ENCODE results near the gene TRPC4AP.

The TRPC4AP gene

GRCh38 chr20:35012227-35013069, 80.2 kb downstream of the TRPC4AP start:
- Histone ChIP-seq H3K36me3 (ENCODE audit: insufficient read depth) (peaks cover 5% of the 10 kb centered on the region; the same call in 1 of the 2 replicates), H2AFZ (ENCODE audit: low read depth) (no peak overlapping the region), H3K27ac (no peak overlapping the region), H3K27me3 (ENCODE audit: insufficient read depth, low read depth) (no peaks in the 10 kb centered on the region), H3K4me2 (no peak overlapping the region), H3K4me3 (IDR thresholded peaks at IDR 0.05; ENCODE audit: insufficient read depth, low read depth, low read length) (no peak overlapping the region), H4K20me1 (ENCODE audit: insufficient read depth) (no peaks in the 10 kb centered on the region), H3K4me1 (ENCODE audit: low read depth, poor library complexity, severe bottlenecking) (peaks cover 8% of the 10 kb centered on the region), H3K79me2 (ENCODE audit: insufficient read depth, low read depth) (no peaks in the 10 kb centered on the region), H3K9ac (no peak overlapping the region)
- TF ChIP-seq CTCF (conservative IDR thresholded peaks at IDR 0.05; ENCODE audit: low read depth, low read length), result no peak

- Histone ChIP-seq H3K36me3 (ENCODE audit: insufficient read depth) (peaks cover 5% of the 10 kb centered on the region; the same call in 1 of the 2 replicates), H3K79me2 (ENCODE audit: insufficient read depth, low read depth) (no peaks in the 10 kb centered on the region), H3K27me3 (ENCODE audit: insufficient read depth, low read depth) (no peaks in the 10 kb centered on the region), H3K9ac (no peak overlapping the region), H4K20me1 (ENCODE audit: insufficient read depth) (no peaks in the 10 kb centered on the region), H3K4me1 (ENCODE audit: low read depth, poor library complexity, severe bottlenecking) (peaks cover 8% of the 10 kb centered on the region), H3K27ac (no peak overlapping the region), H3K4me2 (no peak overlapping the region), H3K4me3 (IDR thresholded peaks at IDR 0.05; ENCODE audit: insufficient read depth, low read depth, low read length) (no peak overlapping the region), H2AFZ (ENCODE audit: low read depth) (no peak overlapping the region)
- TF ChIP-seq CTCF (conservative IDR thresholded peaks at IDR 0.05; ENCODE audit: low read depth, low read length), result no peak
Observed at GRCh38 chr20:35011589-35012226, 80.9 kb downstream of the TRPC4AP start.

GRCh38 chr20:35010405-35011192, 82.0 kb downstream of the TRPC4AP start:
- Histone ChIP-seq H3K79me2 (ENCODE audit: insufficient read depth, low read depth) (no peaks in the 10 kb centered on the region), H4K20me1 (ENCODE audit: insufficient read depth) (no peaks in the 10 kb centered on the region), H3K4me3 (IDR thresholded peaks at IDR 0.05; ENCODE audit: insufficient read depth, low read depth, low read length) (no peak overlapping the region), H2AFZ (ENCODE audit: low read depth) (no peak overlapping the region), H3K9ac (no peak overlapping the region), H3K27me3 (ENCODE audit: insufficient read depth, low read depth) (no peaks in the 10 kb centered on the region), H3K27ac (no peak overlapping the region), H3K36me3 (ENCODE audit: insufficient read depth) (peaks cover 7% of the 10 kb centered on the region; the same call in 1 of the 2 replicates), H3K4me2 (no peak overlapping the region), H3K4me1 (ENCODE audit: low read depth, poor library complexity, severe bottlenecking) (peaks cover 8% of the 10 kb centered on the region)
- no peak for TF ChIP-seq CTCF (conservative IDR thresholded peaks at IDR 0.05; ENCODE audit: low read depth, low read length)

GRCh38 chr20:35009665-35010328, 82.8 kb downstream of the TRPC4AP start:
- Histone ChIP-seq H3K4me1 (ENCODE audit: low read depth, poor library complexity, severe bottlenecking) (peaks cover 8% of the 10 kb centered on the region), H3K9ac (no peak overlapping the region), H3K27me3 (ENCODE audit: insufficient read depth, low read depth) (no peaks in the 10 kb centered on the region), H3K27ac (no peak overlapping the region), H3K4me3 (IDR thresholded peaks at IDR 0.05; ENCODE audit: insufficient read depth, low read depth, low read length) (no peak overlapping the region), H3K4me2 (no peak overlapping the region), H3K36me3 (ENCODE audit: insufficient read depth) (peaks cover 9% of the 10 kb centered on the region; the same call in 1 of the 2 replicates), H4K20me1 (ENCODE audit: insufficient read depth) (no peaks in the 10 kb centered on the region), H2AFZ (ENCODE audit: low read depth) (no peak overlapping the region), H3K79me2 (ENCODE audit: insufficient read depth, low read depth) (no peaks in the 10 kb centered on the region)
- no peak for TF ChIP-seq CTCF (conservative IDR thresholded peaks at IDR 0.05; ENCODE audit: low read depth, low read length)

Measured in KMS-11 (cell line).